Right lobe of liver (tissue), 4 donors: ENCODE data around the gene FBXW11.

ENCODE experiments used
- CTCF ChIP-seq, 4 donors: fragments of 200-600 bp in 3 of 4; fragments of 450-650 bp in 1 of 4; IDR thresholded peaks; one replicate each; pipeline versions ENCODE4 v1.5.1 to v1.8.0; 2016 to 2022; ENCODE audit warnings: antibody characterized with exemption in 4 of 4, mild to moderate bottlenecking in 2 of 4
- POLR2A ChIP-seq: fragments of 450-650 bp; IDR thresholded peaks from one replicate; pipeline ENCODE4 v1.6.1; 2017; ENCODE audit warnings: antibody characterized with exemption, mild to moderate bottlenecking
- donor health status: DM: no; HTN: no; CAD: no.
- donor health status: DM: no; HTN: no; CAD: no.
- donor health status: DM: no; HTN: yes; CAD: no.

GRCh38 chr5:171913987-171914273 lies 92.5 kb downstream of the FBXW11 start:
- TF ChIP-seq CTCF (IDR thresholded peaks at IDR 0.05) (no peak), POLR2A (no peak)
